ENCODE measurements around the gene SPTLC2. TPM values are rescaled to one million over a fixed set of nuclear protein-coding genes. Genes with fewer than 3 reads are reported as not detected.

The SPTLC2 gene
- total and polyA plus RNA-seq, 2 donors (not counting 1 experiment from before 2014, with no cell fraction given) = 22.8 to 25.9 TPM

- Histone ChIP-seq H3K27me3 (ENCODE audit: control insufficient read depth, insufficient read depth, low read length) (no peaks in the 10 kb centered on the region), H3K4me1 (ENCODE audit: control insufficient read depth, extremely low read depth, insufficient read depth, low read length) (no peaks in the 10 kb centered on the region), H2AFZ (ENCODE audit: low read length) (no peak overlapping the region), H4K20me1 (ENCODE audit: control insufficient read depth, extremely low read depth, insufficient read depth, low read length) (no peaks in the 10 kb centered on the region), H3K9me3 (ENCODE audit: control insufficient read depth, insufficient read depth, low read depth, low read length) (no peaks in the 10 kb centered on the region), H3K4me3 (replicated peaks in 1 of 4; ENCODE audit: control extremely low read depth in 1 of 4, insufficient read depth in 1 of 4, low read depth in 3 of 4, low read length in 4 of 4) (no peak overlapping the region), H3K36me3 (ENCODE audit: control insufficient read depth, insufficient read depth, low read length) (no peaks in the 10 kb centered on the region), H3K79me2 (ENCODE audit: control insufficient read depth, insufficient read depth, low read length) (peaks cover 4% of the 10 kb centered on the region), H3K9ac (ENCODE audit: insufficient read depth, low read length) (no peak overlapping the region), H3K4me2 (ENCODE audit: extremely low read depth, insufficient read depth, low read length) (no peak overlapping the region), H3K27ac (ENCODE audit: insufficient read depth, low read length) (no peak overlapping the region)
- TF ChIP-seq EZH2 (IDR thresholded peaks at IDR 0.05; ENCODE audit: low read length, missing control alignments) = no peak
- TF ChIP-seq CTCF (conservative IDR thresholded peaks at IDR 0.05 in 1 of 2, IDR thresholded peaks at IDR 0.05 in 1 of 2; ENCODE audit: low read depth in 1 of 2, low read length in 2 of 2) = no peak
- DNase-seq (ENCODE audit: low read depth in 2 of 2) = no peak
These were observed 3.9 kb upstream of the SPTLC2 start for GRCh38 chr14:77620222-77620870.

GRCh38 chr14:77618381-77618970 is 2.0 kb upstream of the SPTLC2 start:
- H3K79me2 ChIP-seq (ENCODE audit: control insufficient read depth, insufficient read depth, low read length) = peaks cover 20% of the 10 kb centered on the region
- no peak overlapping the region for H3K27ac ChIP-seq (ENCODE audit: insufficient read depth, low read length)
- no peaks in the 10 kb centered on the region for H3K9me3 ChIP-seq (ENCODE audit: control insufficient read depth, insufficient read depth, low read depth, low read length)
- no peaks in the 10 kb centered on the region for H3K36me3 ChIP-seq (ENCODE audit: control insufficient read depth, insufficient read depth, low read length)
- H3K4me2 ChIP-seq (ENCODE audit: extremely low read depth, insufficient read depth, low read length) = no peak overlapping the region
- H3K27me3 ChIP-seq (ENCODE audit: control insufficient read depth, insufficient read depth, low read length) = no peaks in the 10 kb centered on the region
- H3K4me1 ChIP-seq (ENCODE audit: control insufficient read depth, extremely low read depth, insufficient read depth, low read length) = no peaks in the 10 kb centered on the region
- no peak overlapping the region for H3K9ac ChIP-seq (ENCODE audit: insufficient read depth, low read length)
- no peak overlapping the region for H3K4me3 ChIP-seq (replicated peaks in 1 of 4; ENCODE audit: control extremely low read depth in 1 of 4, insufficient read depth in 1 of 4, low read depth in 3 of 4, low read length in 4 of 4)
- TF ChIP-seq EZH2 (IDR thresholded peaks at IDR 0.05; ENCODE audit: low read length, missing control alignments) (no peak), CTCF (conservative IDR thresholded peaks at IDR 0.05 in 1 of 2, IDR thresholded peaks at IDR 0.05 in 1 of 2; ENCODE audit: low read depth in 1 of 2, low read length in 2 of 2) (no peak)
- H2AFZ ChIP-seq (ENCODE audit: low read length) = no peak overlapping the region
- H4K20me1 ChIP-seq (ENCODE audit: control insufficient read depth, extremely low read depth, insufficient read depth, low read length) = no peaks in the 10 kb centered on the region
- no peak for DNase-seq (ENCODE audit: low read depth in 2 of 2)

- Histone ChIP-seq H3K27ac (ENCODE audit: insufficient read depth, low read length) (peak overlapping the region; percentile 65), H3K36me3 (ENCODE audit: control insufficient read depth, insufficient read depth, low read length) (no peaks in the 10 kb centered on the region), H4K20me1 (ENCODE audit: control insufficient read depth, extremely low read depth, insufficient read depth, low read length) (no peaks in the 10 kb centered on the region), H3K4me2 (ENCODE audit: extremely low read depth, insufficient read depth, low read length) (peak overlapping the region; percentile 91), H3K4me1 (ENCODE audit: control insufficient read depth, extremely low read depth, insufficient read depth, low read length) (peaks cover 8% of the 10 kb centered on the region), H2AFZ (ENCODE audit: low read length) (no peak overlapping the region), H3K79me2 (ENCODE audit: control insufficient read depth, insufficient read depth, low read length) (peaks cover 41% of the 10 kb centered on the region), H3K27me3 (ENCODE audit: control insufficient read depth, insufficient read depth, low read length) (no peaks in the 10 kb centered on the region), H3K9ac (ENCODE audit: insufficient read depth, low read length) (peak overlapping the region; percentile 25), H3K9me3 (ENCODE audit: control insufficient read depth, insufficient read depth, low read depth, low read length) (no peaks in the 10 kb centered on the region), H3K4me3 (replicated peaks in 1 of 4; ENCODE audit: control extremely low read depth in 1 of 4, insufficient read depth in 1 of 4, low read depth in 3 of 4, low read length in 4 of 4) (peak overlapping the region; percentile 72 to 97 (median 81))
- no peak for TF ChIP-seq CTCF (conservative IDR thresholded peaks at IDR 0.05 in 1 of 2, IDR thresholded peaks at IDR 0.05 in 1 of 2; ENCODE audit: low read depth in 1 of 2, low read length in 2 of 2)
- no peak for TF ChIP-seq EZH2 (IDR thresholded peaks at IDR 0.05; ENCODE audit: low read length, missing control alignments)
- no peak for DNase-seq (ENCODE audit: low read depth in 2 of 2)
These were observed 344 bp downstream of the SPTLC2 start for GRCh38 chr14:77616133-77616453.

Measured in fibroblast of lung (primary cell).